AG08395 (cell line): ENCODE data around the gene RHOB.
"Not testable (repeated sequence)": the region's sequence is repeated elsewhere in the genome, so short reads cannot be mapped to it uniquely, and the experiment has no call there.

ENCODE experiments used
- DNase-seq: peaks from one replicate; pipeline ENCODE4 v3.0.0; 2012; ENCODE audit warnings: mixed read lengths, low spot score

The RHOB gene

GRCh38 chr2:20446917-20447436, at the start of gene RHOB:
TSS of gene RHOB (plus strand) at chr2:20447074. CDS start at chr2:20447466, 392 bp downstream.
- peak; percentile 100 for DNase-seq

- DNase-seq, result no peak
These were observed 48.9 kb upstream of the RHOB start for GRCh38 chr2:20397811-20398447.

- DNase-seq, result peak; percentile 44
These were observed 47.8 kb upstream of the RHOB start for GRCh38 chr2:20398956-20399567.

- no peak for DNase-seq
These were observed 46.6 kb upstream of the RHOB start for GRCh38 chr2:20400306-20400705.

- DNase-seq, result no peak
These were observed 45.9 kb upstream of the RHOB start for GRCh38 chr2:20400787-20401488.

GRCh38 chr2:20401489-20401835, 45.4 kb upstream of the RHOB start:
- no peak for DNase-seq

- no peak for DNase-seq
These were observed 43.0 kb upstream of the RHOB start for GRCh38 chr2:20403774-20404312.

- no peak for DNase-seq
These were observed 41.9 kb upstream of the RHOB start for GRCh38 chr2:20404950-20405349.

- no peak for DNase-seq
These were observed 37.8 kb upstream of the RHOB start for GRCh38 chr2:20409039-20409438.

GRCh38 chr2:20410556-20411277, 36.2 kb upstream of the RHOB start:
- DNase-seq, result no peak

- peak; percentile 87 for DNase-seq
These were observed 35.4 kb upstream of the RHOB start for GRCh38 chr2:20411361-20411894.

- DNase-seq, result no peak
These were observed 32.1 kb upstream of the RHOB start for GRCh38 chr2:20414806-20415205.

- DNase-seq, result no peak
These were observed 31.4 kb upstream of the RHOB start for GRCh38 chr2:20415511-20415918.

- DNase-seq, result no peak
These were observed 30.2 kb upstream of the RHOB start for GRCh38 chr2:20416723-20417122.

- DNase-seq, result not testable (repeated sequence)
These were observed 29.5 kb upstream of the RHOB start for GRCh38 chr2:20417230-20417821.

GRCh38 chr2:20418519-20418918, 28.4 kb upstream of the RHOB start:
- DNase-seq, result no peak

GRCh38 chr2:20419007-20419576, 27.8 kb upstream of the RHOB start:
- DNase-seq, result no peak

GRCh38 chr2:20419752-20420151, 27.1 kb upstream of the RHOB start:
- DNase-seq, result no peak

GRCh38 chr2:20421336-20421987, 25.4 kb upstream of the RHOB start:
- DNase-seq, result no peak

GRCh38 chr2:20421988-20422370, 24.9 kb upstream of the RHOB start:
- peak; percentile 96 for DNase-seq
